ES-I3 (cell line): ENCODE data around the gene EEF1AKMT1.
"Not testable (repeated sequence)": the region's sequence is repeated elsewhere in the genome, so short reads cannot be mapped to it uniquely, and the experiment has no call there.

ENCODE experiments used
- H3K36me3 ChIP-seq: 2 replicates; pipeline ENCODE4 v1.6.1; 2013; ENCODE audit warnings: mild to moderate bottlenecking, low read length, control low read depth, moderate library complexity; ENCODE audit not compliant: insufficient read depth
- H3K4me1 ChIP-seq: 2 replicates; pipeline ENCODE4 v1.6.1; 2013; ENCODE audit warnings: mild to moderate bottlenecking, control low read depth, low read length; ENCODE audit not compliant: insufficient read depth
- H3K9ac ChIP-seq: 2 replicates; pipeline ENCODE4 v1.6.1; 2013; ENCODE audit warnings: low read depth, mild to moderate bottlenecking, low read length, moderate library complexity
- H3K9me3 ChIP-seq: 2 replicates; pipeline ENCODE4 v1.6.1; 2013; ENCODE audit warnings: mild to moderate bottlenecking, low read length, moderate library complexity; ENCODE audit not compliant: control insufficient read depth, insufficient read depth

The EEF1AKMT1 gene

GRCh38 chr13:20767309-20767943 lies 6.3 kb downstream of the EEF1AKMT1 start:
- H3K9ac ChIP-seq, result no peak overlapping the region
- H3K36me3 ChIP-seq, result peaks cover 7% of the 10 kb centered on the region
- H3K4me1 ChIP-seq, result peaks cover 3% of the 10 kb centered on the region
- peaks cover 4% of the 10 kb centered on the region; the same call in 1 of the 2 replicates for H3K9me3 ChIP-seq

GRCh38 chr13:20760872-20761271 lies 12.9 kb downstream of the EEF1AKMT1 start:
- H3K36me3 ChIP-seq, result no peaks in the 10 kb centered on the region
- H3K9ac ChIP-seq, result no peak overlapping the region
- no peaks in the 10 kb centered on the region for H3K4me1 ChIP-seq
- H3K9me3 ChIP-seq, result no peaks in the 10 kb centered on the region

- H3K4me1 ChIP-seq, result no peaks in the 10 kb centered on the region
- H3K9me3 ChIP-seq, result no peaks in the 10 kb centered on the region; the same call in none of the 2 replicates
- no peak overlapping the region for H3K9ac ChIP-seq
- H3K36me3 ChIP-seq, result no peaks in the 10 kb centered on the region
Measured at GRCh38 chr13:20754009-20754408, 19.8 kb downstream of the EEF1AKMT1 start.

- no peaks in the 10 kb centered on the region; the same call in none of the 2 replicates for H3K9me3 ChIP-seq
Measured at GRCh38 chr13:20749377-20749776, 24.4 kb downstream of the EEF1AKMT1 start.

GRCh38 chr13:20743830-20744404 lies 29.8 kb downstream of the EEF1AKMT1 start:
- H3K36me3 ChIP-seq, H3K9ac ChIP-seq, H3K4me1 ChIP-seq, H3K9me3 ChIP-seq: not testable (repeated sequence)

More at GRCh38 chr13:20749377-20749776, 24.4 kb downstream of the EEF1AKMT1 start:
- Histone ChIP-seq H3K9ac (no peak overlapping the region), H3K4me1 (no peaks in the 10 kb centered on the region), H3K36me3 (no peaks in the 10 kb centered on the region)

- Histone ChIP-seq H3K9ac (no peak overlapping the region), H3K36me3 (no peaks in the 10 kb centered on the region), H3K4me1 (no peaks in the 10 kb centered on the region), H3K9me3 (no peaks in the 10 kb centered on the region)
Measured at GRCh38 chr13:20740021-20740420, 33.7 kb downstream of the EEF1AKMT1 start.

- Histone ChIP-seq H3K36me3 (no peaks in the 10 kb centered on the region), H3K9ac (no peak overlapping the region), H3K4me1 (no peaks in the 10 kb centered on the region), H3K9me3 (no peaks in the 10 kb centered on the region)
Measured at GRCh38 chr13:20738616-20739015, 35.1 kb downstream of the EEF1AKMT1 start.

GRCh38 chr13:20729633-20730585 lies 43.9 kb downstream of the EEF1AKMT1 start:
- H3K4me1 ChIP-seq, result no peaks in the 10 kb centered on the region
- H3K9ac ChIP-seq, result no peak overlapping the region
- H3K9me3 ChIP-seq, result no peaks in the 10 kb centered on the region
- H3K36me3 ChIP-seq, result no peaks in the 10 kb centered on the region

- Histone ChIP-seq H3K9me3 (no peaks in the 10 kb centered on the region), H3K36me3 (no peaks in the 10 kb centered on the region), H3K9ac (no peak overlapping the region), H3K4me1 (no peaks in the 10 kb centered on the region)
Measured at GRCh38 chr13:20728579-20729311, 45.0 kb downstream of the EEF1AKMT1 start.

GRCh38 chr13:20727856-20728255 lies 45.9 kb downstream of the EEF1AKMT1 start:
- H3K4me1 ChIP-seq, result no peaks in the 10 kb centered on the region
- no peaks in the 10 kb centered on the region for H3K36me3 ChIP-seq
- no peak overlapping the region for H3K9ac ChIP-seq

GRCh38 chr13:20721454-20722357 lies 52.1 kb downstream of the EEF1AKMT1 start:
- Histone ChIP-seq H3K36me3 (no peaks in the 10 kb centered on the region), H3K9me3 (no peaks in the 10 kb centered on the region), H3K4me1 (peaks cover 4% of the 10 kb centered on the region), H3K9ac (peak overlapping the region; percentile 44; the same call in 1 of the 2 replicates)

More at GRCh38 chr13:20727856-20728255, 45.9 kb downstream of the EEF1AKMT1 start:
- H3K9me3 ChIP-seq, result no peaks in the 10 kb centered on the region

GRCh38 chr13:20721058-20721453 lies 52.7 kb downstream of the EEF1AKMT1 start:
- Histone ChIP-seq H3K36me3 (no peaks in the 10 kb centered on the region), H3K9ac (peak overlapping the region; percentile 44; the same call in 1 of the 2 replicates), H3K4me1 (peaks cover 4% of the 10 kb centered on the region), H3K9me3 (no peaks in the 10 kb centered on the region)

- Histone ChIP-seq H3K9me3 (no peaks in the 10 kb centered on the region), H3K9ac (no peak overlapping the region), H3K36me3 (no peaks in the 10 kb centered on the region), H3K4me1 (peaks cover 4% of the 10 kb centered on the region)
Measured at GRCh38 chr13:20720499-20720898, 53.3 kb downstream of the EEF1AKMT1 start.
